SK-N-SH treated with all-trans-retinoic acid at 6 μM for 48 hours (cell line): ENCODE results near the gene LDLRAP1.

ENCODE experiments used
- ARNTL ChIP-seq: fragments of 450-650 bp; formaldehyde crosslinking; IDR thresholded peaks from 2 replicates; pipeline ENCODE4 v1.5.0; 2020; ENCODE audit warnings: low read depth, mild to moderate bottlenecking, moderate library complexity, borderline replicate concordance
- BACH2 ChIP-seq: fragments of 250-450 bp; sonication (Bioruptor Pico); IDR thresholded peaks from 2 replicates; pipeline ENCODE4 v1.9.0; 2021; ENCODE audit warnings: mild to moderate bottlenecking, borderline replicate concordance
- ESRRG ChIP-seq: fragments of 250-450 bp; sonication (Bioruptor Pico); IDR thresholded peaks from 2 replicates; pipeline ENCODE4 v1.6.1; 2021; ENCODE audit warnings: mild to moderate bottlenecking
- GLIS3 ChIP-seq: fragments of 250-450 bp; sonication (Bioruptor Pico); IDR thresholded peaks from 2 replicates; pipeline ENCODE4 v1.5.0; 2020; ENCODE audit warnings: mild to moderate bottlenecking, moderate library complexity
- RARB ChIP-seq: fragments of 250-450 bp; sonication (Bioruptor Pico); IDR thresholded peaks from 2 replicates; pipeline ENCODE4 v1.8.0; 2021; ENCODE audit warnings: mild to moderate bottlenecking, moderate library complexity
- SNAI2 ChIP-seq: fragments of 250-450 bp; sonication (Bioruptor Pico); IDR thresholded peaks from 2 replicates; pipeline ENCODE4 v1.5.0; 2020; ENCODE audit warnings: mild to moderate bottlenecking, moderate library complexity
- TCF4 ChIP-seq: fragments of 250-450 bp; sonication (Bioruptor Pico); IDR thresholded peaks from 2 replicates; pipeline ENCODE4 v1.8.0; 2021; ENCODE audit warnings: mild to moderate bottlenecking, moderate library complexity, borderline replicate concordance
- ZC3H10 ChIP-seq: fragments of 250-450 bp; sonication (Bioruptor Pico); IDR thresholded peaks from 2 replicates; pipeline ENCODE4 v1.5.1; 2021; ENCODE audit warnings: mild to moderate bottlenecking, moderate library complexity
- ZFP3 ChIP-seq: fragments of 250-450 bp; sonication (Bioruptor Pico); IDR thresholded peaks from 2 replicates; pipeline ENCODE4 v1.5.0; 2020; ENCODE audit warnings: mild to moderate bottlenecking, moderate library complexity
- ZFP30 ChIP-seq: fragments of 450-650 bp; formaldehyde crosslinking; IDR thresholded peaks from 2 replicates; pipeline ENCODE4 v1.5.0; 2022; ENCODE audit warnings: mild to moderate bottlenecking, moderate library complexity
- ZNF8 ChIP-seq: fragments of 450-650 bp; formaldehyde crosslinking; IDR thresholded peaks from 2 replicates; pipeline ENCODE4 v1.5.0; 2020; ENCODE audit warnings: mild to moderate bottlenecking, moderate library complexity
- TF ChIP-seq, protein P1 (sequence below): fragments of 250-450 bp; sonication (Bioruptor Pico); IDR thresholded peaks from 2 replicates; pipeline ENCODE4 v1.8.0; 2020; ENCODE audit warnings: mild to moderate bottlenecking, moderate library complexity, borderline replicate concordance
- TF ChIP-seq, protein P2 (sequence below): fragments of 250-450 bp; sonication (Bioruptor Pico); IDR thresholded peaks from 2 replicates; pipeline ENCODE4 v1.5.1; 2020; ENCODE audit warnings: low read depth, mild to moderate bottlenecking, moderate library complexity
- TF ChIP-seq, protein P3 (sequence below): fragments of 250-450 bp; sonication (Bioruptor Pico); IDR thresholded peaks from 2 replicates; pipeline ENCODE4 v1.5.1; 2021; ENCODE audit warnings: mild to moderate bottlenecking, moderate library complexity

DNA sequence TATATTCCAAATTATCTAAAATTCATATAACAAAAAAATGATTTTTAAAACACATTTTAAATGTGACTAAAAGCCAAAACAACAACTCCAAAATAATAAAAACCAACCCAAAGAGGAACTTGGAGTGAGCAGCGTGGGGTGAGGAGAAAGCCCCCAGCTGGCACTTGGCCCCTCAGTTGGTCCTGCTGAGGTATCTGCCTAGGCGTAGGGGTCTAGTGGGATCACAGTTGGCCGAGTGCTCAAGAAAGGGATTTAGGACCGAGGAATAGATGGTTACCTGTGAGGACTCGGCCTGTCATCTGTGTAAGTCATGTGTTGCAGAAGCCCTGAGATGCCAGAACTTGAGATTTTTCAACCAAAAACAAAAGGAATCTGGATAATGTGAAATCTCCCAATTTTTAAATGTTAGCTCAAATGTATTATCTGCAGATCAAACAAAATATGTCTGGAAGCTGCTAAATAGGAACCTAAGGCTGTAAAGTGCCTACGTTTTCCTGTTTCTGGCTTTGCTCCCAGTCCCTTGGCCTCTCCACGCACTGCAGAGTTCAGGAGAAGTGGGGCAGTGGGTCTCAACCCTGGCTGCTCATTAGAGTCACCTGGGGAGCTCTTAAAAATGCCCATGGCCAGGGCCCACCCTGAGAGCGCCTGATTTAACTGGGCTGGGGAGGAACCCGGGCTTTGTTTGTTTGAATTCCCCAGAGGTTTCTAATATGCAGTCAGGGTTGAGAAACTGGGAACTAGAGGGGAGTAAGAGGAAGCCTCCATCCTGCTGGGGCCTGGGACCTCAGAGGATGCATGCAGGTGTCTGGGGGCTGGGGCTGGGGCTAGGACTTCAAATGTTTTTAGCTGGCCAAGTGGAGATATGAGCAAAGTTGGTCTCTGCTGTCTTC lies 38.5 kb upstream of the LDLRAP1 start:
- TF ChIP-seq ZC3H10 (CRISPR knock-in tag) (no peak), ZFP30 (CRISPR knock-in tag) (no peak), ZNF8 (CRISPR knock-in tag) (no peak), ESRRG (CRISPR knock-in tag) (no peak), RARB (CRISPR knock-in tag) (no peak), BACH2 (CRISPR knock-in tag) (no peak), ARNTL (CRISPR knock-in tag) (no peak), TCF4 (no peak), ZFP3 (CRISPR knock-in tag) (no peak), GLIS3 (CRISPR knock-in tag) (no peak), SNAI2 (no peak)
- TF ChIP-seq, protein P1, sequence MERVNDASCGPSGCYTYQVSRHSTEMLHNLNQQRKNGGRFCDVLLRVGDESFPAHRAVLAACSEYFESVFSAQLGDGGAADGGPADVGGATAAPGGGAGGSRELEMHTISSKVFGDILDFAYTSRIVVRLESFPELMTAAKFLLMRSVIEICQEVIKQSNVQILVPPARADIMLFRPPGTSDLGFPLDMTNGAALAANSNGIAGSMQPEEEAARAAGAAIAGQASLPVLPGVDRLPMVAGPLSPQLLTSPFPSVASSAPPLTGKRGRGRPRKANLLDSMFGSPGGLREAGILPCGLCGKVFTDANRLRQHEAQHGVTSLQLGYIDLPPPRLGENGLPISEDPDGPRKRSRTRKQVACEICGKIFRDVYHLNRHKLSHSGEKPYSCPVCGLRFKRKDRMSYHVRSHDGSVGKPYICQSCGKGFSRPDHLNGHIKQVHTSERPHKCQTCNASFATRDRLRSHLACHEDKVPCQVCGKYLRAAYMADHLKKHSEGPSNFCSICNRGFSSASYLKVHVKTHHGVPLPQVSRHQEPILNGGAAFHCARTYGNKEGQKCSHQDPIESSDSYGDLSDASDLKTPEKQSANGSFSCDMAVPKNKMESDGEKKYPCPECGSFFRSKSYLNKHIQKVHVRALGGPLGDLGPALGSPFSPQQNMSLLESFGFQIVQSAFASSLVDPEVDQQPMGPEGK (CRISPR knock-in tag), result no peak
- TF ChIP-seq, protein P2, sequence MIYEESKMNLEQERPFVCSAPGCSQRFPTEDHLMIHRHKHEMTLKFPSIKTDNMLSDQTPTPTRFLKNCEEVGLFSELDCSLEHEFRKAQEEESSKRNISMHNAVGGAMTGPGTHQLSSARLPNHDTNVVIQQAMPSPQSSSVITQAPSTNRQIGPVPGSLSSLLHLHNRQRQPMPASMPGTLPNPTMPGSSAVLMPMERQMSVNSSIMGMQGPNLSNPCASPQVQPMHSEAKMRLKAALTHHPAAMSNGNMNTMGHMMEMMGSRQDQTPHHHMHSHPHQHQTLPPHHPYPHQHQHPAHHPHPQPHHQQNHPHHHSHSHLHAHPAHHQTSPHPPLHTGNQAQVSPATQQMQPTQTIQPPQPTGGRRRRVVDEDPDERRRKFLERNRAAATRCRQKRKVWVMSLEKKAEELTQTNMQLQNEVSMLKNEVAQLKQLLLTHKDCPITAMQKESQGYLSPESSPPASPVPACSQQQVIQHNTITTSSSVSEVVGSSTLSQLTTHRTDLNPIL (CRISPR knock-in tag), result no peak
- TF ChIP-seq, protein P3, sequence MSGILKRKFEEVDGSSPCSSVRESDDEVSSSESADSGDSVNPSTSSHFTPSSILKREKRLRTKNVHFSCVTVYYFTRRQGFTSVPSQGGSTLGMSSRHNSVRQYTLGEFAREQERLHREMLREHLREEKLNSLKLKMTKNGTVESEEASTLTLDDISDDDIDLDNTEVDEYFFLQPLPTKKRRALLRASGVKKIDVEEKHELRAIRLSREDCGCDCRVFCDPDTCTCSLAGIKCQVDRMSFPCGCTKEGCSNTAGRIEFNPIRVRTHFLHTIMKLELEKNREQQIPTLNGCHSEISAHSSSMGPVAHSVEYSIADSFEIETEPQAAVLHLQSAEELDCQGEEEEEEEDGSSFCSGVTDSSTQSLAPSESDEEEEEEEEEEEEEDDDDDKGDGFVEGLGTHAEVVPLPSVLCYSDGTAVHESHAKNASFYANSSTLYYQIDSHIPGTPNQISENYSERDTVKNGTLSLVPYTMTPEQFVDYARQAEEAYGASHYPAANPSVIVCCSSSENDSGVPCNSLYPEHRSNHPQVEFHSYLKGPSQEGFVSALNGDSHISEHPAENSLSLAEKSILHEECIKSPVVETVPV (CRISPR knock-in tag), result no peak
